ENCODE measurements around the gene STIL.
A peak's percentile ranks its signal among the peaks of the same experiment; 100 is the strongest.

The STIL gene

GRCh38 chr1:47235241-47235681 lies 78.7 kb downstream of the STIL start:
- DNase-seq (ENCODE audit: low read depth) = no peak

GRCh38 chr1:47233186-47233585 lies 80.8 kb downstream of the STIL start:
- DNase-seq (ENCODE audit: low read depth) = no peak

GRCh38 chr1:47232187-47232874 lies 81.6 kb downstream of the STIL start, which contains the start of gene TAL1:
TAL1 (minus strand) TSS chr1:47232225; CDS start chr1:47225888, 6,337 bp downstream.
- no peak for DNase-seq (ENCODE audit: low read depth)

GRCh38 chr1:47231301-47232186 lies 82.4 kb downstream of the STIL start:
- DNase-seq (ENCODE audit: low read depth) = peak; percentile 50

GRCh38 chr1:47230692-47231300 lies 83.2 kb downstream of the STIL start:
- peak; percentile 17 for DNase-seq (ENCODE audit: low read depth)

GRCh38 chr1:47229886-47230691 lies 83.9 kb downstream of the STIL start:
- no peak for DNase-seq (ENCODE audit: low read depth)

- no peak for DNase-seq (ENCODE audit: low read depth)
Observed at GRCh38 chr1:47229031-47229885, 84.7 kb downstream of the STIL start.

GRCh38 chr1:47228644-47229030 lies 85.3 kb downstream of the STIL start:
- DNase-seq (ENCODE audit: low read depth) = no peak

- no peak for DNase-seq (ENCODE audit: low read depth)
Observed at GRCh38 chr1:47227341-47228232, 86.4 kb downstream of the STIL start.

GRCh38 chr1:47226839-47227215 lies 87.1 kb downstream of the STIL start:
- no peak for DNase-seq (ENCODE audit: low read depth)

- no peak for DNase-seq (ENCODE audit: low read depth)
Observed at GRCh38 chr1:47226121-47226838, 87.7 kb downstream of the STIL start.

GRCh38 chr1:47225430-47226100 lies 88.4 kb downstream of the STIL start:
- no peak for DNase-seq (ENCODE audit: low read depth)

- DNase-seq (ENCODE audit: low read depth) = no peak
Observed at GRCh38 chr1:47224676-47225399, 89.1 kb downstream of the STIL start.

GRCh38 chr1:47223921-47224675 lies 89.8 kb downstream of the STIL start:
- DNase-seq (ENCODE audit: low read depth) = no peak

- DNase-seq (ENCODE audit: low read depth) = no peak
Observed at GRCh38 chr1:47223174-47223920, 90.6 kb downstream of the STIL start.

GRCh38 chr1:47222476-47222875 lies 91.5 kb downstream of the STIL start:
- no peak for DNase-seq (ENCODE audit: low read depth)
